Peyer's patch (tissue), 4 donors: Measurements from ENCODE around the gene MYPN.

Experiments
- POLR2A ChIP-seq, 2 donors: fragments of 450-650 bp; IDR thresholded peaks; one replicate each; pipeline ENCODE4 v1.5.1; 2017; ENCODE audit warnings: antibody characterized with exemption in 2 of 2, mild to moderate bottlenecking in 2 of 2, moderate library complexity in 2 of 2
- TF ChIP-seq, protein P1 (sequence below), 6 experiments: fragments of 450-650 bp in 4 of 6; fragments of 200-600 bp in 2 of 6; sonication (generic) in 1 of 6; IDR thresholded peaks; one replicate each; pipeline ENCODE4 v1.5.1; 2017 to 2019; ENCODE audit warnings: antibody characterized with exemption in 6 of 6, mild to moderate bottlenecking in 3 of 6, moderate library complexity in 1 of 6

DNA sequence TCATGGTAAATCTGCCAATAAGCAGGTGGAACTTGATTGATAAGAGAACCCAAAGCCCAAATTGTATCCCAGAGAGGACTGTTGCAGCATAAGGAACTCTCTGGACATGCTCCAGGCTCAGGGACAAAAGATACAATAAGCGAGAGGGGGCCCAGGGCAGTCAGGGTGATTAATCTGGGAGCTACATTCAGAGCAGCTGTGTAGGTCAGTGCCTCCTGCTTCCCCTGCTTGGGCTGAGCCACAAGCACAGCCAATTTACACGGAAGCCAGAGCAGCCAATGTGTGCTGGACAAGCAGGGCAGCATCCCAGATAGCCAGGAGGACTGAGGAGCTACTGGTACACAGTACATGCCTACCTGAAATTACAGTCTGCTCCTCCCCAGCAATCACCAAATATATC, 24.2 kb downstream of the MYPN start:
- TF ChIP-seq, protein P1, sequence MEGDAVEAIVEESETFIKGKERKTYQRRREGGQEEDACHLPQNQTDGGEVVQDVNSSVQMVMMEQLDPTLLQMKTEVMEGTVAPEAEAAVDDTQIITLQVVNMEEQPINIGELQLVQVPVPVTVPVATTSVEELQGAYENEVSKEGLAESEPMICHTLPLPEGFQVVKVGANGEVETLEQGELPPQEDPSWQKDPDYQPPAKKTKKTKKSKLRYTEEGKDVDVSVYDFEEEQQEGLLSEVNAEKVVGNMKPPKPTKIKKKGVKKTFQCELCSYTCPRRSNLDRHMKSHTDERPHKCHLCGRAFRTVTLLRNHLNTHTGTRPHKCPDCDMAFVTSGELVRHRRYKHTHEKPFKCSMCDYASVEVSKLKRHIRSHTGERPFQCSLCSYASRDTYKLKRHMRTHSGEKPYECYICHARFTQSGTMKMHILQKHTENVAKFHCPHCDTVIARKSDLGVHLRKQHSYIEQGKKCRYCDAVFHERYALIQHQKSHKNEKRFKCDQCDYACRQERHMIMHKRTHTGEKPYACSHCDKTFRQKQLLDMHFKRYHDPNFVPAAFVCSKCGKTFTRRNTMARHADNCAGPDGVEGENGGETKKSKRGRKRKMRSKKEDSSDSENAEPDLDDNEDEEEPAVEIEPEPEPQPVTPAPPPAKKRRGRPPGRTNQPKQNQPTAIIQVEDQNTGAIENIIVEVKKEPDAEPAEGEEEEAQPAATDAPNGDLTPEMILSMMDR (IDR thresholded peaks at IDR 0.05) = no peak
- no peak for TF ChIP-seq POLR2A (IDR thresholded peaks at IDR 0.05)
